GM18517 (cell line): Measurements from ENCODE around the gene RNF144A.
"Not testable (repeated sequence)": the region's sequence is repeated elsewhere in the genome, so short reads cannot be mapped to it uniquely, and the experiment has no call there.

Experiments used
- ATAC-seq: cut with Tn5 transposase; IDR thresholded peaks from one replicate; pipeline ENCODE4 v1.9.1; 2021; ENCODE audit warnings: mild to moderate bottlenecking, moderate library complexity; ENCODE audit not compliant: unreplicated experiment

Gene RNF144A

DNA sequence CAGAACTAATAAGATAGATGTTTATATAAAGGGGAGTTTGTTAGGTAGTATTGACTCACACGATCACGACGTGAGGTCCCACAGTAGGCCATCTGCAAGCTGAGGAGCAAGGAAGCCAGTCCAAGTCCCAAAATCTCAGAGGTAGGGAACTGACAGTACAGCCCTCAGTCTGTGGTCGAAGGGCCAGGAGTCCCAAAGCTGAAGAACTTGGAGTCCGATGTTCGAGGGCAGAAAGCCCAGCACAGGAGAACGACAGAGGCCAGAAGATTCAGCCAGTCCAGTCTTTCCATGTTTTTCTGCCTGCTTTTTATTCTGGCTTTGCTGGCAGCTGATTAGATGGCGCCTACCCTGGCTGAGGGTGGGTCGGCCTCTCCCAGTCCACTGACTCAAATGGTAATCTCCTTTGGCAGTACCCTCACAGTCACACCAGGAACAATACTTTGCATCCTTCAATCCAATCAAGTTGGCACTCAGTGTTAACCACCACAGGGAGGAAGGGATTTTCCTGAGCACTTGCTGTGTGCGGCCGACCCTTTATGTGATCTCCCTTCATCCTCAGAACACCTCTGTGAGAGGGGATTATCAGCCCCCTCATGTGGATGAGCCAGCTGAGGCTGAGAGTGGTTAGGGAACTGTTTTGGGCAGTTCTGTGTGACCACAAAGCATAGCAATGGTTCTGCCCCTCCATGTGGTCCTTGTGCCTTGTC is 78.3 kb downstream of the RNF144A start:
- ATAC-seq = no peak

GRCh38 chr2:6999211-6999877 is 82.1 kb downstream of the RNF144A start:
- no peak for ATAC-seq

- not testable (repeated sequence) for ATAC-seq
Measured at GRCh38 chr2:7001395-7001794, 84.2 kb downstream of the RNF144A start.

DNA sequence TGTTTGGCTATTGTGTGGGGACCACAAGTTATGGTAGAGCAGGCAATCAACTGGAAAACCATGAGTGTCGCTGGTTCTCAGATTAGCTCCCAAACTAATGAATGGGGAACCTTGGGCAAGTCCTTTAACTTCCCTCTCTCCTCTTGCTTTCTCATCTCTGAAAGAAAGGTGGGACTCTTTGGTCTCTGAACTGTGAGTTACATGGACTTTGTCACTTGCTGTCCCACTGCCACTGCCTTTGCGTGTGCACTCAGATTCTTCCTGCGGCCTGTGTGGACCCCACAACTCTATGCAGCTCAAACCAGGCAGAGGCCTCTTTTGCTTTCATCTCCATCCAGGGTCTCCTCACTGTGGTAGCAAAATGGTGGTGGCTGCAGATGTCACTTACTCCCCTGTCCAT is 86.7 kb downstream of the RNF144A start:
- ATAC-seq = no peak

GRCh38 chr2:7004636-7005035 is 87.4 kb downstream of the RNF144A start:
- ATAC-seq = no peak

DNA sequence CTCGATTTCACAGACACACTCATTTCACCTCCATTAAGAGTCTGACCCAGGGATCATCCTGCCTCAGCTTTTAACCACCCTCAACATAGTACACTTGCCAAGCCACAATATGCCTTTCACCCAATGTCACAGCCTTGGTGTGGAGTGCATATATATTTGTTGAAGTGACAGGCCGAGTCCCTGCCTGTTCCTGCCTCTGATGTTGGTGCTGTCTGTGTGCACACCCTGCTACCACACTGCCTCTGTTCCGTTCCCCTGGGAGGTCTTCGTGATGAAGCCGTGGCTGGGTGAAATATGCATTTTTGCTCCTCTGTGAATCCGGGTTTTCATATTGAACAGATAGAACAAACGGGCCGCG is 90.3 kb downstream of the RNF144A start:
- ATAC-seq = no peak

DNA sequence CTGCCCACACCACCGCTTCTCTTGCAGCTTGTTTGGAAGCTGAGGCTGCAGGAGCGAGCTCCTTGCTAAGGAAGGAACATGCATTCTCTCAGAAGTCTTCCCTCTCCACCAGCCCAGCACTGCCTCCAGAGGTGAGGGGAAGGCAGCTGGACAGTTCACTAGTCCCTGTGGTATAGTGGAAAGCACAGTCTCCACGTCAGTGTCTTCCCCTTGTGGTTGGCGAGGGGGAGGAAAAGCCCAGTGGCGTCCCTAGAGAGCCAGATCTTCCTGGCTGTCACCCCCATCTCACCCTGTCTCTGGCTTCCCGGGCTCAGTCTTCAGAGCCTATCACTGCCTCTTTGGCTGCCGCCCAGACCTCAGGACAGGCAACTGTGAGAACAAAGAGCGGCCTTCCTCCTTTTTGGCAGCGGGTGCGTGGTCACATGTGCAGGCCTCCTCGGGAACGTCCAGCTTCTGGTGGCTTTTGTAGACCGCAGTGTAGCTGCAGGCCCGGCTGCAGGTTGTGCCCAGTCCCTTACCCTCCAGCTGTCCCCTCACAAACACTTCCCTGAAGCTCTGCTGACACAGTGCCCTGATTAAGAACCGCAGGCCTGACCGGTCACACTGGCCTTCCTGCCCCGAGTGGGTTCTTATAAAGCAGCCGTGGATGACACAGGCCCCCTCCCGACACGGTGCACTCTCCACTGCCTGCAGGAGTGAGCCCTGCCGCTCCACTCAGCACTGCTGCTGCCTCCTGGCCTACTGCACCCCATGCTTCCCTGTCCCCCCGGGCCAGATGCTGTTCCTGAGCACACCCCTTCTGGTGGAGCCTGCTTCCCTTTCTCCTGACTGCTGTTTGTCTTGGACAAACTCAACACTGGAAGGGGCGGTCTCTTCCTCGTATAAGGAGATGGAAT is 90.9 kb downstream of the RNF144A start:
- no peak for ATAC-seq

- ATAC-seq = no peak
Measured at GRCh38 chr2:7009207-7009911, 92.1 kb downstream of the RNF144A start.

DNA sequence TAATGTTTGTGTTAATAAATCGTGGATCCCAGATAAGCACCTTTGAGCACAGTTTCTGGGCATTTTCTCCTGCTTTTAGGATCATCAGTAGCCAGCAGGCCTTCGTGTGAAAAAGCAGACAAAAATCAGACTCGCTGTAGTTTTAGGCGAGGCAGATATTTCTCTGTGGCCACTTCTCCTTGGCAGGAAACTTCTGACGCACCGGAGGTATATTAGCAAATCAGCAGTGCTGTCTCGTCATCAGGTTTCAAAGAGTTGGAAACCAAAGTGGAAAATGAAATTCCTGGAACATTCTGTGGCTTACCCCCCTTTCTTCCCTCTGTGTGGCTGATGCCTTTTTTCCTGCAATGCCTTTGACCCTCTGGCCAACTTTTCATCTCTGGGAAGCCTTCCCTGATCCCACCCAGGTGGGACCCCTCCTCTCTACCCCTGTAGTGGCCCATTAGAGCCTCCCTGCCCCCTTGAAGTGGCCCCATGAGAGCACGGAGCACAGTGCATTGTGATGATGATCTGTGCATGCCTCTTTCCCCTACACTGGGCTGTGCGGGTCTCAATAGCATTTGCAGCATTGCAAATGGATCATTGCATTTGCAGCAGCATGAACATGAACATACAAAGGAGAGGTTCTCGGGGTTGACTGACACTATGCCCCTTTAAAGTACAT is 93.3 kb downstream of the RNF144A start:
- no peak for ATAC-seq

DNA sequence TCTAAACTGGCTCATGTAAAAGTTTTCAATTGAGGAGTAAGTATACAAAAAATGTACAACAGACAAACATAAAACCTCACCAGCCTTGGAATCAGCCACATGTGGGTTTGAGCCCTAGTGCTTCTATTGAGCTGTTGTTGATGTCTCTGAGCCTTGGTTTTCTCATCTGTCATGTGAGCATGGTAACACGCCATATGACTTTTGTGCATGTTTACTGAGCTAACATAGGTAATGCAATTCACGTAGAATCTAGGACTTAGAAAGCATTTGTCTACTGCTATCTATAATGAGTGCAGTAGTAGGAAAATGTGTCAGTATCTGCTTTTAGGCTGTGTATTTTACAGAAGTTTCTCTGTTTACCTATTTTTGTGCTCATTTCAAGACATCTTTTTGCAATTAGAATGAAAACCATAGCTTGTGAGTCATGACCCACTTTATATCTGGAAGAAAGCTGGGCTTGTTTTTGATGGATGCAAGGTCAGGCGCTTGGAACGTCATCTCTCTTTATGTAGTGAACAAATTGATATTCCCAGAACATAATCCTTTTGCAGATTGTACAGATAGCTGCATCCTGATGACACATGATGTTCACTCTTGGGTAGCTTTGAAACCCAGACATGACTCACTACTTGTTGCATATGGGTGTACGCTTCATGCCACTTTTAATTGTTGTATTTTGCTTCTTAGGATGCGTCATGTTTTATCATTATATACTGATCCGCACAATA is 94.3 kb downstream of the RNF144A start:
- ATAC-seq = no peak

DNA sequence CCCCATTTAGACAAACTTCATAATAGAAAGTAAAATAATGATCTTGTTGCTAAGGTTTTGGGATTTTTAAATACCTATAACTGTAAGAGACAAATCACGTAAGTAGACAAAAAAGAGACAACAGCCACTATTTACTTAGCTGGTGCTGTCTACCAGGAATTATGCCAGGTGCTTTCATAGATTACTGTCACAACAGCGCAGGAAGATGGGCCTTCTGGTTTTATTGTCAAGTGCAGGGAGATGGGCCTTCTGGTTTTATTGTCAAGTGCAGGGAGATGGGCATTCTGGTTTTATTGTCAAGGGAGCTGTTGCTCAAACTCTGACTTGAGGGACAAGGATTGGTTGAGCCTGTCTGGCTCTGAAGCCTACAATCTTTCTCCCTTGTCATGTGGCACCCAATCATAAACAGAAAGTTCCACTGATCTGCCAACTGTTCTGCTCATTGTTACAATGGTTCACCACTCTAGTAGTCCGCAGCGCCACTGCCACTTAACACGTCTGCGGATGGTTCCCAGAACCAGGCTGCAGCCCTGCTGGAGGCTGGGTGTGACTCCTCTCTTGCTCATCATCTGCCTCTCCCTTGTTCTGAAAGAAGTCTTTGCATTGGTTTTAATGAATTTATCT is 95.0 kb downstream of the RNF144A start:
- ATAC-seq = no peak

DNA sequence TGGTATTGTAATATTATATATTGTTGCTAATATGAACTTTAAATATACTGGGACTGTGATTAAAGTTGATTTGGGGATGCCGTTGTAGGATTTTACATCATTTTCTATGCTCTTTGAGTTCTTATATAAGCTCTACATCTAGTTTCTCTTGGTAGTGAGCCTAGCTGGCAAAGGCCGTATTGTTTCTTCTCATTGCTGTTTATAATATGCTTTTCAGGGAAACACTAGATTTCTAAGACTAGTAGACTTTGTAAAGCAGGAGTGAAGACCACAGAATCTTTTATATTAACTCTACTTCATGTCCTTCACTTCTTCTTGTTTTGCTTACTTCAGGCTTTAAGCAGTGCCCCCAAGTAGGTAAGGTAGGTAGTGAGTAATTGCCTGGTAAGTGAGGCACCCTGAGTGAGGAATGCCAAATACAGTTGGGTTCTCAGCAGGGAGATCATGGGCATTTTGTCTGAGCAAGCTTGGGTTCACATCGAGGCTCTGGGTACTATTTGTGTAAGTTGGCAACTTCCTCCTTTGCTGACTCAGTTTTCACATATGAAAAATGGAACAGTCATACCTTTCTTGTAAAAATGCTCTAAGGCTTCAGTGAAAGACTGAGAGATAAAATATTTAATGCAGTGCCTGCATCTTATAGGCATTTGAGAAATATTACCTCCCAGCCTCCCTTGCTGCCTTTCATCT is 96.4 kb downstream of the RNF144A start:
- no peak for ATAC-seq

- ATAC-seq = no peak
Measured at GRCh38 chr2:7014174-7014640, 97.0 kb downstream of the RNF144A start.

DNA sequence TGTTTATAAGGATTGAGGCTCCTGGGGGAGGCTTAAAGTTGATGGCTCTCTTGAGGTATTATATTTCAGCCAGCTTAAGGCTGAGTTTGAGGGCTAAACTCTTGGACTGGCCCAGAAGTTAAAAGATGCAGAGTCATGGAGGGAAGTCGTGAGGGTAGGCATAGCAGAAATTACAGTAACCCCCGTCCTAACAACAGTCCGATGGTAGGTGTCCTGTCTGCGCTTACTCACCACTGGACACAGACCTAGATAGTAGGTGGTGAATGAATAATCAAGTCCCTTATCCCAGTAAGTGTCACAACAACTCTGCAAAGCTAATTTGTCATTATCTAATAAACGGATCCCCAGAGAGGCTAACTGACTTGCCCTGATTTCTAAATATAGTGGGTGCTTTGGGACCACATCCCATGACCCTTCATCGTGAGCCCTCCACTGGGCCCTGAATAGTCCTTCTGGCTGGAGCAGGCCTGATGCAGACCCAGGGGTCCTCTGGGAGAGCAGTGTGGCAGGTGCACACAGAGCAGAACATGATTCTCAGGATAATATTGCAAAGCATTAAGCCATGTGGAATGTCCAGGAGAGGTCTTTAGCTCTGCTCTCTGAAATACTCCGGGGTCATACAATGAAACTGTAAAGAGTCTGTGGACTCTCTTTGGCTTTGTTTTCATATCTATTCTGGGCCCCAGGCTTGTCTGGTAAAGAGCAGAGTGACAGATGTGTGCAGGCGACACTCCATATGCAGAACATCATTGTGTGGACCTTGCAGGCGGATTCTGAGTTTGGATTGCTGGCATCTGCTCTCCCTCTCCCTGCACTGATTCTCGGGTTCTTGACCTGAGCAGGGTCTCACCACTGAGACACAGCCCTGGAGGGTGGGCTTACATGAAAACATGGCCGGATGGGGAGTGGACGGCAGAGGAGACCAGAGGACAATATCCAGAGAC is 98.1 kb downstream of the RNF144A start:
- no peak for ATAC-seq

DNA sequence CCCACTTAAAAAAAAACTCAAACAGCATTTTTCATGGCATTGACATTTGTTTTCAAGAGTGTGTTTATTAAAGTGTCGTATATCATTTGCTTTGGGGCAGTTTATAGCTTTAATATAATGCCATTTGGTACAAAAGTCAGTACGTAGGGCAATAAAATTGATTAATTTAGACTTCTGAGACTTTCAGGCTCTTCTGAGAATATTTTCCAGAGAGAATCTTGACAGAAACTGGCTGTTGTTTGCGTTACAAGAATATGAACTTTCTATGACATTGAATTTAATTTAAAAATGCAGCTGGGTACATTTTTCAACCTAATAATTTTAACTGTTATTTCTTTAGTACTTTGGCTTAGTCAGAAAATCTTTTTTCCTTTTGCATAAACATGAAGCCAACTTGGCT is 98.9 kb downstream of the RNF144A start:
- ATAC-seq = no peak

- ATAC-seq = no peak
Measured at GRCh38 chr2:7016601-7017211, 99.5 kb downstream of the RNF144A start.

DNA sequence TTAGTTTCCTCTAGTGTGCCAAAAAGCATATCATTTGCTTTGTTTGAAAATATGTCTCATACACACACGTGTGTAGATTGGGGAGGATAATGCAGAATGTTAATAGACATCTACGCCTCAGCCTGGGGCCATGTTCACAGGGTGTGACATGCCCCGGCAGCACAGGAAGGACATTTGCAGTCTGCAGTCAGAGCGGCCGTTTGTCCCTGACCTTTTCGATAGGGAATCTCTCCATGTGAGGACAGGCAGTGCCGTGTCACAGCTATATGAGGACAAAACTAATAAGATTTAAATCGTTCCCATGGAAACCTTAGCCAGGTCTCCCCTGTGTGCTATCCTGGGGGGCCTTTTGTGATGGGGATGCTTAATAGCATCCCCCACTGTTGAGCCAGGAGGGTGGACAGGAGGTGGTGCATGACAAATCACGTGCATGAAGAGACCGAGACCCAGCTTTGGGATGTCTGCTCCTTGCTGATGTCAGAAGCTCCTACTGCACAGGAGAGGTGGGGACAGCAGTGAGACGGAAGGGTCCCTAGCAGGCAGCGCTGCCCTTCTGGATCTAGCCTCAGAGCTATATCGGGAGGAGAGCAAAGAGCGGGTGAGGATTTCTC is 100.6 kb downstream of the RNF144A start:
- ATAC-seq = no peak
